ENCODE results near the gene TLK1.

Gene TLK1

GRCh38 chr2:171158790-171159371, 1.8 kb downstream of the TLK1 start:
- TF ChIP-seq ZC3H10 (CRISPR knock-in tag; IDR thresholded peaks at IDR 0.05) (no peak), ZNF8 (CRISPR knock-in tag; IDR thresholded peaks at IDR 0.05) (no peak), GLIS3 (CRISPR knock-in tag; IDR thresholded peaks at IDR 0.05) (no peak)
- peak; percentile 17 for ATAC-seq

GRCh38 chr2:171158036-171158789, 2.5 kb downstream of the TLK1 start:
- ATAC-seq, result no peak
- TF ChIP-seq SNAI2 (CRISPR knock-in tag; IDR thresholded peaks at IDR 0.05), result no peak
- TF ChIP-seq TOX (CRISPR knock-in tag; IDR thresholded peaks at IDR 0.05; ENCODE audit: borderline replicate concordance), result no peak
- TF ChIP-seq TSHZ2 (CRISPR knock-in tag; IDR thresholded peaks at IDR 0.05), result no peak
- no peak for TF ChIP-seq ZNF70 (CRISPR knock-in tag; IDR thresholded peaks at IDR 0.05)
- no peak for TF ChIP-seq CREB5 (CRISPR knock-in tag; IDR thresholded peaks at IDR 0.05; ENCODE audit: low read depth)
- no peak for TF ChIP-seq OSR1 (CRISPR knock-in tag; IDR thresholded peaks at IDR 0.05)
- no peak for TF ChIP-seq ESRRG (CRISPR knock-in tag; IDR thresholded peaks at IDR 0.05)
- TF ChIP-seq ZNF565 (CRISPR knock-in tag; conservative IDR thresholded peaks at IDR 0.05; ENCODE audit: low read depth), result no peak
- TF ChIP-seq ZNF8 (CRISPR knock-in tag; IDR thresholded peaks at IDR 0.05), result no peak

GRCh38 chr2:171157109-171157500, 3.6 kb downstream of the TLK1 start:
- no peak for ATAC-seq
- TF ChIP-seq ZFP3 (CRISPR knock-in tag; IDR thresholded peaks at IDR 0.05) (no peak), ESRRG (CRISPR knock-in tag; IDR thresholded peaks at IDR 0.05) (no peak), TOX (CRISPR knock-in tag; IDR thresholded peaks at IDR 0.05; ENCODE audit: borderline replicate concordance) (no peak), SNAI2 (CRISPR knock-in tag; IDR thresholded peaks at IDR 0.05) (no peak), PPARA (CRISPR knock-in tag; IDR thresholded peaks at IDR 0.05; ENCODE audit: borderline replicate concordance) (no peak), CSDC2 (CRISPR knock-in tag; IDR thresholded peaks at IDR 0.05) (no peak), OSR1 (CRISPR knock-in tag; IDR thresholded peaks at IDR 0.05) (no peak), BACH2 (CRISPR knock-in tag; IDR thresholded peaks at IDR 0.05; ENCODE audit: borderline replicate concordance) (no peak), ISL1 (CRISPR knock-in tag; IDR thresholded peaks at IDR 0.05) (no peak)

- TF ChIP-seq SNAI2 (CRISPR knock-in tag; IDR thresholded peaks at IDR 0.05) (no peak), OSR1 (CRISPR knock-in tag; IDR thresholded peaks at IDR 0.05) (no peak), PPARA (CRISPR knock-in tag; IDR thresholded peaks at IDR 0.05; ENCODE audit: borderline replicate concordance) (no peak), RARB (CRISPR knock-in tag; IDR thresholded peaks at IDR 0.05) (no peak), GLIS3 (CRISPR knock-in tag; IDR thresholded peaks at IDR 0.05) (no peak), ARNTL (CRISPR knock-in tag; IDR thresholded peaks at IDR 0.05; ENCODE audit: borderline replicate concordance, low read depth) (no peak), ZFP30 (CRISPR knock-in tag; IDR thresholded peaks at IDR 0.05) (no peak), CREB5 (CRISPR knock-in tag; IDR thresholded peaks at IDR 0.05; ENCODE audit: low read depth) (no peak), ZC3H10 (CRISPR knock-in tag; IDR thresholded peaks at IDR 0.05) (no peak), ZFP3 (CRISPR knock-in tag; IDR thresholded peaks at IDR 0.05) (no peak), TOX (CRISPR knock-in tag; IDR thresholded peaks at IDR 0.05; ENCODE audit: borderline replicate concordance) (no peak), TSHZ2 (CRISPR knock-in tag; IDR thresholded peaks at IDR 0.05) (no peak), ZNF565 (CRISPR knock-in tag; conservative IDR thresholded peaks at IDR 0.05; ENCODE audit: low read depth) (no peak), POU6F1 (CRISPR knock-in tag; IDR thresholded peaks at IDR 0.05; ENCODE audit: borderline replicate concordance, low read depth) (no peak), CSDC2 (CRISPR knock-in tag; IDR thresholded peaks at IDR 0.05) (no peak), CSRNP3 (CRISPR knock-in tag; IDR thresholded peaks at IDR 0.05) (no peak)
- ATAC-seq, result peak; percentile 24; the same call in 2 of the 3 replicates
Measured at GRCh38 chr2:171154348-171154747, 6.3 kb downstream of the TLK1 start.
